Stimulated activated CD4-positive, alpha-beta T cell treated with anti-CD3 and anti-CD28 coated beads, Interleukin-4, amount 100 ng/mL, for 48 hours (primary cell): ENCODE measurements around the gene EPB41L4B.

Experiments
- DNase-seq, 2 donors: peaks; one replicate each; pipeline ENCODE4 v3.0.0-alpha.2; 2020; ENCODE audit warnings: low read depth in 2 of 2

EPB41L4B gene

DNA sequence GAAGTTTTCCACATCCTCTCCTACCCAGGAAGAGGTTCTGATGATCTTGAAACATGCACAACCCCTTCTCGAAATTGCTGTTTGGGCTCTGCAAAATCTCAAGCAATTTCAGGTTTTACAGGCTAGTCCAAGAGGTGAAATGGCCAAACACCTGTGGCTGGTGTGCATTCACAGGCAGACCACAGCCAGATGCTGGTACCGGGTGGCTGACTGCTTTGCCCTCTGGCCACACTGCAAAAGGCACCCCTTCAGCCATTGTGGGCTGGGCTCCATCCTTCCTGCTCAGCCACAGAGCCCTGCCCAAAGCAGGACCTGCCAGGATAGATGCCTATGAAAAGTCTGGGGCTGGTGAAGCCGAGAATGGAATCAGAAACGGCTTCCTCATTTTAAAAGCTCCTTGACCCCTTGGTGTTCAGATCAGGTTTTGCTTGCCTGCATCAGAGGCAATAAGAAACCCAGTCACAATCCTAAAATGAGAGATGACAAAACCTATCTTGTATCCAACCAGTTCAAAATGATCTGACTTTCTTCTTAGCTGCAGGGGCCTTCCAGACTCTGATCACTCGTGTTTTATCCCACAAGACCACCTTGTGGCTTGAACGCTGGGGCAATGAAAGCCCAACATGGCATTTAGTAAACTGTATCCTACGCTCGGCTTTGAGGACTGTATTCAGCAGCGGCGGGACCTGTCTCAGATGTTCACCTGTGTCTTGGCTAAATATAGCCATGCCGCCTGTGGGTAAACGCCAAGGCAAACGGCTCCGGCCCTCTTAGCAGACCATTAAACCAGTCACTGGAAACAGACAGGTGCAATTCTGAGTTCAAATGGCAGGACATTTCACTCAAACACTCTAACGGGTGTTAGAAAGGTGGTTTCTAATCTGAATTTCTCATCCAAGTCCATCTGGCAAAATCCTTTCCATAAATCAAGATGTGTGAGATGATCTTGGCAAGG lies 49.6 kb downstream of the EPB41L4B start:
- no peak for DNase-seq

DNA sequence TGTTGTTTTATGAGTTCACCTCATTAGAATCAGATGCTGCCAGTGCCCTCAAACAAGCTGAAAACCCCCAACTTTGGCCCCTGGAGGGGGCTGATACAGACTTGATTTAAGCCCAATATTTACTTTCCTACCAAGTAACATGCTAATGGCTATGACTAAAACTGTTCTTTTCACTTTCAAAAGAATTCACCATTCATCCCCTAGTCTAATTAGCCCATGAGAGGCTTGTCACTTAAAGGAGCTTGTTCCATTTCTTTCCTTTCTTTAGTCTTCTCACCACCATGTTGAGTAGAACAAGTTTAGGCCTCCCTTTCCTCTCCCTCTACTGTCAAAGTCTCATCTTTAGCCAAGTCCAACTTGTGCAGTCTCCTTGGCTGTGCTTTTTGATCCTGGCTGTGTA lies 50.4 kb downstream of the EPB41L4B start:
- no peak for DNase-seq

DNA sequence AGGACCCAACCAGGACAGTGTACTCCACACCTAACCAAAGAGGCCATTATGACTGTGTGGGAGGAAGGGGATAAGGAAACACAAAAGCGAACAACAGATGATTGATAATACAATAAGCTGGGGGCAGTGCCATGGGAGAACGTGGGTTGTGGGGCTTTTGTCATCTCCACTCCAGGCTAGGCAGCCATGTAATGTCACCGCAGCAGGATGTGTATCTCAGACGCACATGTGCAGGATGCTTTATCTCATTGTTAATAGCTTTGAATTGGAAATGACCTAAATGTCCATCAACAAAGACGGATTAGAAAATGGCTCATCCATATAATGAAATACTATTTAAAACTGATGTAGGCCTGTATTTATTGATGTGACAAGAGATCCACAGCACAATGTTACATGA lies 51.0 kb downstream of the EPB41L4B start:
- no peak for DNase-seq

DNA sequence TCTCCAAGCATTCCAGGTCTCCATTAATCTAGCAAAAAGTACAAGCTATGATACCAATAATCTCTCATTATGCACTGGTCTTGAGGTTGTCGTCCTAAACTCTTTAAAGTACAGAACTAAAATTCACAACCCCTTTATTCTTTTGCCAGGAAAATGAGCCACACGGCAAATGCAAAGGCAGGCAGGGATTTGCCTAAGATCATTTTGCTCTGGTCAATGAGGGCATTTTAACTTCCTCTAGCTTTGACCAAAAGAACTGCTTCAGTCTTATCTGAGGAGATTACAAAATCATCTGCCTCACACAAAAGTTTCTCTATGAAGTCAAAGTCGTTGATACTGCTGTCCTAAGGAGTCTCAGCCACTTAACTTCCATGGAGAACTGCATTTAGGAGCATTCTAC lies 51.8 kb downstream of the EPB41L4B start:
- DNase-seq = no peak

DNA sequence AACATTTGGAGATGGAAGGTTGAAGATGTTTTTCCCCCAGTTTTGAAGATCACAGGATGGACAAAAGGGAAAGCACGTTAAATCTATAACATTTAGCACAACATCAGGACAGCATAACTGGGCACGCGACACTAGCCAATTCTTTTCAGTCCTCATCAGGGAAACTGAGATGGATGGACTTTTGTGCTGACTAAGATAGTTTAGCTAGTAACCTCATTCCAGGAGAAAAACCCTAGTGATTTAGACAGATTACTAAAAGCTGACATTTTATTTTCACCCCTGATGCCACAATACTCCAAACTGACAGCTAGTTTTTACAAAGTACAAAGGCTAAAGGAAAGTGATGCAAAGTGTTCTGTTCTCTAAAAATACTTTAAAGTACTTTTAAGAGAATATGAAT lies 53.3 kb downstream of the EPB41L4B start:
- DNase-seq = no peak

DNA sequence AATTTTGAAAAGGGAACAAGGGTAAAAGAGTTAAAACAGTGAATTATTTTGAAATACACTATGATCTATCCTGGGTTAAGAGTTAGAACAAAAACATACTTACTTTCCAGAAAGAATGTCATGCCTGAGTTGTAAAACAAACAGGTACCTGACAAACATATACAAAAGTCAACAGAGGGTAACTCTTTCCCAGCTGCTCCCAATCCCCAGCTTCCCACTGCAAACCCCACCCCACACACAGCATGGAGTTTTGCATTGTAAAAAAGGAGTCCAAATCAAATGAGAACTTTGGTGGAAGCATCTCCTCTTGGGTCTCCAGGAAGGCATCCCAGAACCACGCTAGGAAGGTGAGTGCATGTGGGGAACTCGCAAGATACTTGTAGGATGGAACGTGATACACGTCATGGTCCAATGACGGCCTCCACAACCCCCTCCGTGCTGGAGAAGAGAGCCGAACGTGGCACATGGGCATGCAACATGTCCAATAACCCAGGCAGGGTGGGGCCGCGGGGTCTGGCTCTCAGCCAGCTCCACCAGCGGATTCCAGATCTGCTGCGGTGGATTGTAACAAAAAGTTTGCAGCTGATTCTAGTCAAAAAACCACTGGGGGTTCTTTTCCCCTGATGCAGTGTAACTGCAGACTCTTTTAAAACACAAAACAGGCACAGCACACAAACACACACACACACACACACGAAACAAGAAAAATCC lies 55.8 kb downstream of the EPB41L4B start:
- no peak for DNase-seq

DNA sequence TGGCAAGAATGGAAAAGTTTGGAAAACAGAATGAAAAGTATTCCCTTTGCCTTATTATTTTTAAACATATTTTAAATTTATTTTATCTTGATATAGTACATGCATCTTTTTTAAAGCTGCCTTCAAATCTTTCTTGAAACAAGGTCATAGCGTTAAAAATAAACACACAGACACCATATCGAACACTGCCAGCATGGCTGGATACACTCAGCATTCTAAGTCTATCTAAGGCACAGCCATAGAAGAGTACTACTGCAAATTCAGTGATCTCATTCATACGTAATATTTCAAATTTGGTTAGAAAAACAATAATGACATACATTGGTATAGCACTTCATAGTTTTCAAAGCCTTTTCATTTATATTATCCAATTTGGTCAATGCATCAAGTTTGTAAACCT lies 57.5 kb downstream of the EPB41L4B start:
- DNase-seq = no peak

DNA sequence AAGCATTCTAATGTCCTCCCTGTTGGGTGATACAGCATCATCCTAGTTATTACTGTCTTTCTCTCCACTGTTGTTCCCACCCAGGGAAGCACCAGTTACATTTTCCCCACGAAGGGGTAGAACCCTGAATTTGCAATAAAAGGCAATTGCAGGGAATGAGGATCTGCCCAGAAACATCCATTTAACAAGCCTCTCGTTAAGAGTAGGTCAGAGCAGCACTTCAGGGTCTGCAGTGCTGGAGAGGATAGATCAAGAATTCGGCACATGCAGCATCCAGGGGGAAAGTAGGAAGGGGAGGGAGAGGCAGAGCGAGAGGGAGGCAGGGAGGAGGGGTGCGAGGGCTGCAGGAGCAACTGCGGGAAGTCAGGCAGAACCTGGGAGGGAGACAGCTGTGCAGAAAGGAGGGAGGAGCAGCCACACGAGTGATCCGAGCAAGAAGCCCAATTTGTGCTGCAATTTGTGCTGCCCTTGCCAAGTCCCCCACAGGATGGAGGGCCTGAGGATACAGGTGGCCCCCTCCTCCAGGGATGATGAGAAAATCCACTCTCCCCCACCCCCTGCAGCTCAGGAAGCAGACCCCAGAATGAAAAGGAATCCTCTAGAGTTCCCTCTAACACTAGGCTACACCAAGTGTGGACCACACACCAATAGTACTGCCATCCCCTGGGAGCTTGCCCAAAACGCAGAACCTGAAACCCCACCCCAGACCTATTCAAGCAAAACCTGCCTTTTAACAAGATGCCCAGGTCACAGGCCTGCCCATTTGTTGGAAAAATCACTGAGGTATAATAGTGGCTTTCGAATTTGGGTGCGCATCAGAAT lies 62.2 kb downstream of the EPB41L4B start:
- DNase-seq = no peak

DNA sequence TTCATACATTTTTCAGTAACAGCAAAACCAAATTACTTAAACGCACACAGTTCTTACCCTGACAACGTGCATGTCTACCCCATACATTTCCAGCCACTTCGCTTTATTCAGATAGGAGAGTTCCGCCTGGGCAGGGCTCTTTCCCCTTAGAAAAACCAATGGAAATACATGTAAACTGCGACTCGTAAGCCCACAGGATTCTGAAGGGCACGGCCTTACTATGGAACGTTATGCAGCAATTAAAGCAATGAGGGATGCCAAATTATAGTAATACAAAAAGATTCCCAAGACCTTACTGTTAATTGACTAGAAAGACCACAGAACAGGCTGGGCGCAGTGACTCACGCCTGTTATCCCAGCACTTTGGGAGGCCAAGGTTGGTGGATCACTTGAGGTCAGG lies 64.5 kb downstream of the EPB41L4B start:
- no peak for DNase-seq

DNA sequence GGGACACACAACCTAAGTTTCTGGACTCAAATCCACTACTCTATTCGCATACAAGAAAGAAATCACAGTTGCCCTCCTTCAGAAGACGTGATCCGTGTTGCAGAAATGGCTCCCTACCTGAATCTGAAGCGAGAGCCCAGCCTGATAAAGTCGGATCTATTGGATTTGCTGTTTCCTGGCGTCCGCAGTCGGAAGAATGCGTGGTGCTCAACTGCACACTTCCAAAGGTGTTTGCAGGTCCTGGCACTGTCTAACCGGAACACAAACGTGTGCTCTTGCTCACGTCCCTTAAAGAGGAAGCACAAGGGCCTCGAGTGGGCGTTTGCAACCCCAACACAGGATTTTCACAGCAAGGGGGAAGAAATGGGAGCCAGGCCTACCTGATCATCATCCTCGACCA lies 65.5 kb downstream of the EPB41L4B start:
- DNase-seq = no peak

DNA sequence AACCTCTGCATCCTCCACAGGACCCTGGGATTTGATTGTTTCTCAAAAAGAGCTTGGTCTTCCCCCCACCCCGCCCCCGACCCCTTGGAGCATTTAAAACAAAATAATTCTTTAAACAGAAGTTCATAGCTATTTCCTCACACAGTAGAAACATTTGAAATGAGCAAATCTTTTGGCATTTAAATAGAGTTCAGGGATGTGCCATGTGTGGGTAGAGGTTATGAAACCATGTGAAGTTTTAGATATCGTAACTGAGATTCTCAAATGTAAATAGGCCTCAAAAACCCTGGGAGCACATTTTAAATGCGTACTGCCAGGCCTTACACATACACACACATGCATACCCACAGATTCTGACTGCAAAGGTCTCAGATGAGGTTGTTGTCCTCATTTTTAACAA lies 66.5 kb downstream of the EPB41L4B start:
- no peak for DNase-seq

DNA sequence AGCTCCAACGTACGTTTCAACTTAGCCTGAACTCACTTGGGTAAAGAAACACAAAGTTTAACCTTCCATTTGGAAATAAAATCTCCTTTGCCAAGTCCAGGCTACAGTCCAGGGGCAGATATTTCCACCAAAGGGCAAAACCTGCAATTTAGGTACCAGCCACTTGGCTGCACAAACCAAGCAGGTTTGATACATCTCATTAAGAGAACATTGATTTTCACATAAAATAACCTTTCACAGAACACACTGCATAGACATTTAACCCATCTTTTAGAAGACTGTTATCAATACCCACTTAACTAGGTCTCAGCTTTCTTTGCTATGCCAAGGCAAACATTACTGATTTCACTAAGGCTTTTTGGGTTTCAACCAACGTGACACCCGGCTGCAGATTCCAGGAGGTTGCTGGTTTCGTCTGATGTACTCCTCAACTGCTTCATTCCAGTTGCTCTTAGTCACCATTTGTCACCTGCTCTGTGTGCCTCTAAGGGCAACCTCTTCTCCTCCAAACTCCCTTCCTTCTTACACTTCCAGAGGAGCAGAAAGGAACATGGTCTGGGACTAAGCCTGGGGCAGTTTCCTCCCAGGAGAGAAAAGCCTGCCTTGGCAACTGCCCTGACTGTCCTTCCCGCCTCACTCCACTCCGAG lies 67.1 kb downstream of the EPB41L4B start:
- DNase-seq = no peak

DNA sequence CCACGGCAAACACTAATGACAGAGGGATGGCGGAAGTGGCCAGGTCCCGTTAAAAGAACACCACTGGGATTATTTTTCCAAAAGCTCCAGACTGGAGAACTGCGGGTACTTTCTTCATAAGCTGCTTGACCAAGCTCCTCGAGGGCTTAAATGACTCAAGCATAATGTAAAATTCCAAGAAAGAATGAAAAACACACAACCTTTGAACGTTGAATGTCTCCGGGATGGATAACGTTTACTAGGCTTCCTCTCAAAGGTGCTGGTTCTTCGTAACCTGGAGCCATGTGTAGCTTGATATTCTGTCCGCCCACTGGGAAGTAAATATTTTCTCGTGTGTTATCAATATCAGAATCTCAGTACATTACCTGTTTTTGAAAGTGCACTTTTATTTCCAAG lies 67.6 kb downstream of the EPB41L4B start:
- DNase-seq = no peak

DNA sequence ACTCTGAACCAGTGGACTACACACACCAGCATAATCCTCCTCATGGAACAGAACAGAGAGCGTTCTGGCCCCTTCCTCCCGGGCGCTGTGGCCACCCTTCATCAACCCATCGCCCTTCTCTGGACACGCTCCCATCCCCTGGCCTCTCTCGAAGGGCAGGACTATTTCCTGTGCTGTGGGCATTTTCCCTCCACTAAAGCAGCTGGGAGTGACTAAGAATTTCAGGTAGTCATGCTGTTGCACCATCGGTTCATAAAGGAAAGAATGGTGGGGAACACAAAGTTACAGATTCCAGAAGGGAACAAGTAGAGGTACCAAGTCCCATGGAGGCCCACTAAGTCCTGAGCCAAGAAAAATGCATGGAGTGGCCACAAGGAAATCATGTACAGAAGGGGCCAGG lies 68.6 kb downstream of the EPB41L4B start:
- DNase-seq = no peak

DNA sequence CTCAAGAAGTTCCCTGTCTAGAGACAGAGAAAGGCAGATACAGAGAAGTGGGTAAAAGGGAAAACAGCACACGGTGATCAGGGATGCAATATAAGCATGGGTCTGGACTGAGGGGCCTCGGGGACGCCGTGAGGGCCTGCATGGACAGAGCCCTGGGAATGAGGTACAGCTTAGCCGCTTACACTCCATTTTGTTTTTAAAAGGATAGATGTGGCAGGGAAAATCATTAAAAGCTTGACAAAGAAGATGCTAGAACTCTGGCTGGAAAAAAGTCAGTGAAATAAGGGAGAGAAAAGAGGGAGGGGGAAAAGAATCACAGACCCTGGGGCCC lies 69.1 kb downstream of the EPB41L4B start:
- no peak for DNase-seq

DNA sequence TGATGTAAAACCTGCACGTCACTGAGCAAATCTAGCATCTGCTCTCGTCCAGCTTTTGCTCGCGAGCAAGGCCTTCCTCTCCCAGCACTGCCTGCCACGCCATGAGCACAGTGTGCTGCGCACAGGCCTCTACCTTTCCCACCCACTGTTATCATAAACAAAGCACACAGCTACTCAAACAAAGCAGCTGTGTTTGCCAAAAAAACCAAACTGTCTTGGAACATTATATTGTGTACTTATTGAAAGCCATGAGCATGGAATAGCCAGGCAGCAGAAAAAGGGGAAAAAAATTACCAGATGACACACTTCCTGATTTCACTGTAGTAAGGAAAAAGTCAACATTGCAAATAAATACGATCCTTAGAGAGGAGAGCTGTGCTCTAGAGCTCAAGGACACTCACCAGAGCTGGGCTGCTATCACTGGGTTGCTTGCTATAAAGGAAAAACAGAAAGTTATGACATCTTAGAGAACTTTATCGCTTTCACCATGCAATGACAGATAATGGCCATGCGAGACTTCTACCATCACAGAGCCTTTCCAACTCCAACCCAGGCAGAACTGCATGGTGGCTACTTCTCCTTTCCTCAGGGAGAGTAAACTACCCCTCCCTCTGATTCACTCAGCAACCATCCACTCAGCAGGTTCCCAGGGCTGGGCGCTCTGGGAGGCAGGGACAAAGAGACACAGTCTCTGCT lies 69.6 kb downstream of the EPB41L4B start:
- DNase-seq = no peak

DNA sequence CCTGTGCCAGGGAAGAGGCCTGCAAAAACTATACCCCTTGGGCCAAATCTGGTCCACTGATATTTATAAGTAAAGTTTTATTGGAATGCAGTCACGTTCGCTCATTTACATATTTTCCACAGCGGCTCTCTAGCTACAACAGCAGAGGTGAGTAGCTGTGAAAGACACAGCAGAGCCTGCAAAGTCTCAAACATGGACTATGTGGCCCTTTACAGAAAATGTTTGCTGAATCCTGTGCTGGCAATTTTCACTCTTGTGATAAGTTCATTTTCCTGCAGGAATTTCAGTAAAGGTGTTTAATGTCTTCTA lies 70.1 kb downstream of the EPB41L4B start:
- no peak for DNase-seq

DNA sequence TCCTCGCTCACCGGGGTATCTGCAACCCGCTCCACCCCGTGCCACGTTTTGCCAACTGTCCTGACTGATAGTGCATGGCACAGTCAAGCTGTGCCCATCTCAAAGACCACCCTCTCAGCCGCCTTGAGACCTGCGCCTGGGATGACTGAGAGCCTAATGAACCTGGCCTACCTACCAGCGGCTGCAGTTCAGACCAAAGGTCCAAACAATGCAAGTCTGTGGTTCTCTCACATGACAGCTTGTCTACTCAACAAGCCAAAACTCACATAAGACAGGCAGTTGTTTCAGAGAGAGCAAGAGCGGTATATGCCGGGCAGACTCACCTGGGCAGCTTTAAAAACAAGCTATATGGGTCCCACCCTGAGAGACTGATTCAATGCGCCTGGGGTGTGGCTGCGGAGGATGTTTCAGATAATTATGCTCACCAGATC lies 70.5 kb downstream of the EPB41L4B start:
- DNase-seq = no peak

DNA sequence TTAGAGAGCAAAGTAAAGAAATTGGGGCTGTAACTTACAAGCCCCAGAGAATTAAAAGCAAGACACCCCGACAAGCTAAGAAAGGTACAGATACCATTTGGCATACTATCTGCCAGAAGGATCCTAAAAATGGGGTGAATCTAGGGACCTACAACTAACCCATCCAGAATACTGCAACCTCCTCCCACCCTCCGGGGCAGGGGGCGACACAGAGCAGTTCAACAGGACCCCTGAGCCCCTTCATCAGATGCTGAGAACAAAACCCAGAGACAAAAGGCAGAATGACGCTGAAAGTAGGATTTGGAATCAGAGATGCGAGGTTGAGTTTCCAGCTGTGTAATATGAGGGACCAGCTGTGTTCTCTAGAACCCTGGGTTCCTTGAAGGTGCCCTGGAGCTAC lies 71.2 kb downstream of the EPB41L4B start:
- DNase-seq = no peak

DNA sequence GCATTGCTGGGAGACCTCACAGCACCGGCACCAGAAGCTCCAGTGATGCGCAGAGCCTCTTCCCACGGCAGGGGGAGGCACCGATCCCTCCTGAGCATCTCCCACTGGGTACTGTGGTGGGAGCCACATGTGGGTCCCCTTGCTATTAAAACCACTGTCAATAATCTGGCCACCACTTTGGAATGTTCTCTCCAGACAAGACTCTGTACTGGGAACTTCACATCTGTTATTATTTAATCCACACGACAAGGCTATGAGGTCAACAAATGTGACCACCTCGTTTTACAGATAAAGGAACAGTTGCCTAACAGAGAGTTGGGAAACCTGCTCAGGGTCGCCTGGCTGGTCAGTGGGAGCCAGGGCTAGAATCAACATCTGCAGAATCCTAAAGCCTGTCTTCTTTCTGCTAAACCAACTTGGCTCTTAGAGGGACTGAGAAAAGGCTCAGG lies 72.7 kb downstream of the EPB41L4B start:
- DNase-seq = no peak

DNA sequence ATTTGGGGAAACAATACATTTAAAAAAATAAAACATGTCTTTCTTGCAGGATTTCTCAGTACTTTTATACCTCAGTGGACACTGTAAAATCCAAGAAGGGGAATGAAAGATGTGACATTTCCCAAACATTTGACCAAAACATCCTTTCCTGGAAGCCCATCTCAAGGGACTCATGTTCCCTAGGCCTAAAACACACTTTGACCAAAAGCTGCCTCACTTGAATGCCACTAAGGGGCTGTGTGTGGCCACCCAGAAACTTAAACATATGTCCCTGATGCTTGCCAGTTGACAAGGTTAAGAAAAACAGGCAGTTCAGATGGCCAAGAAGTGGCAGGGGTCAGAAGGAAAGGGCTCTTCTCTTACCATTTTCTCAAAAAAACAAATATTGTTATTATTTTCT lies 73.6 kb downstream of the EPB41L4B start:
- no peak for DNase-seq
